Hematopoietic multipotent progenitor cell (in vitro differentiated cells): ENCODE results near the gene ABCB1. TPM values are rescaled to one million over a fixed set of nuclear protein-coding genes. Genes with fewer than 3 reads are reported as not detected.
"Not testable (repeated sequence)": the region's sequence is repeated elsewhere in the genome, so short reads cannot be mapped to it uniquely, and the experiment has no call there.

Source experiments
- DNase-seq, 3 donors: peaks; one replicate each; pipeline ENCODE4 v3.0.0-alpha.2; 2011 to 2015; ENCODE audit warnings: low read depth in 2 of 3, low spot score in 2 of 3
- total RNA-seq: library from RNA; depleted of rRNA; stranded (reverse); fragments of >200 nt; gene quantifications from one replicate; pipeline ENCODE4 v1.2.3, GENCODE V29; 2012

The ABCB1 gene
- total RNA-seq, 1 donor = 39.3 TPM

DNA sequence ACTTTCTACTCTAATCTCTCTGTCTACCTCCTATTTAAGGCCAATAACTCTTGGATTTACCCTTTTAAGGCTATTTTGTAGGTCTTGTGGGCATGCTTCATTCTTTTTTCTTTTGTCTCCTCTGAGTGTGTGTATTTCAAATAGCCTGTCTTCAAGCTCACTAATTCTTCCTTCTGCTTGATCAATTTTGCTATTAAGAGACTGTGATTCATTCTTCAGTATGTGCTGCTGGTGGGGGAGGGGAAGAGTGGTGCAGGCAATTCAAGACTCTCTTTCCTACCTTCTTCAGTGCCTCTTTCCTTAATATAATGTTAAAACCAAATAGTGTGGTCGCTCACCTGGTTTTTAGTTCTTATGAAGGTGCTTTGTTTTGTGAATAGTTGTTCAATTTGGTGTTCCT is 20.0 kb downstream of the ABCB1 start:
- no peak for DNase-seq

DNA sequence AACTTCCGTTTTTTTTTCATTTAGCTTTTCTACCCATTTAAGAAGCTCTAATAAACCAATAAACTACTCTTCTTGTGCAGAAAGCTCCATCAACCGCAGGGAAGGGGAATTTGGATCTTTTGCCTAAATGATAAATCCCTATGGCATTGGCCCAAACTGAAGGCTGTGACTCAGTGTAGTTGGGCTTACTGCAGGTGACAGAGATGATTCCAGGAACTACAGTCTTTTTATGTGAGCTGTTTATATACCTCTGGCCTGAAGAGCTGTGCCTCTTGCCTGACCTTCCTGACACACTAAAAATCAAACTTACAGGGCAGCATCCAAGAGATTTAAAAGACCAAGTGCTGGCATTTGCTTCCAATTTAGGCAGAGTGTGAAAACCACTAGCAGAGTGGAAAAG is 25.2 kb downstream of the ABCB1 start:
- DNase-seq = no peak

DNA sequence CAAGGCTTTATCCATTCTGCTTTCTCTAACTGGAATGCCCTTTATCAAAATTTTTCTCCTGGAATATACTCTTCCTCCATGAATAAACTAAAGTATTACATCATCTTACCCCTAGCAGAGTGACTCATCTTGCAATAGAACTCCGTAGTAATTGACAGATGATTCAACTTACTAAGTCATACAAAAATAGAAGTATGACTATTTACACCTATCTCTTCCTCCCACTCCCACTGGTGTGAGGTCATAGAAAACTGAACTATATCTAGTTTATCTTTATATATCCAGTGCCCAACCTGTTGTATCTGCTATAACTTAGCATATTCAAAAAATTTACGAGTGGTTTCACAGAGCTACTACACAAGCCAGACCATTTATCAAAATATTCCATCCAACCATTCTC is 26.1 kb downstream of the ABCB1 start:
- peak in 1 of 3 donors; percentile 9 for DNase-seq

DNA sequence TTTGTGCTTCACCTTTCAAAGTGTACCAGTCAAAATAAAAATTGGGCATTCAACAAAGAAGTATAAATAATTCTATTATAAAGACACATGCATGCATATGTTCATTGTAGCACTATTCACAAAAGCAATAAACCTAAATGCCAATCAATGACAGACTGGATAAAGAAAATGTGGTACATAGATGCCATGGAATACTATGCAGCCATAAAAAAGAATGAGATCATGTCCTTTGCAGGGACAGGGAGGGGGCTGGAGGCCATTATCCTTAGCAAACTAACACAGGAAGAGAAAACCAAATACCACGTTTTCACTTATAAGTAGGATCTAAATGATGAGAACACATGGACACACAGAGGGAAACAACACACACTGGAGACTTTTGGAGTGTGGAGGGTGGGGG is 28.2 kb downstream of the ABCB1 start:
- DNase-seq = not testable (repeated sequence)

DNA sequence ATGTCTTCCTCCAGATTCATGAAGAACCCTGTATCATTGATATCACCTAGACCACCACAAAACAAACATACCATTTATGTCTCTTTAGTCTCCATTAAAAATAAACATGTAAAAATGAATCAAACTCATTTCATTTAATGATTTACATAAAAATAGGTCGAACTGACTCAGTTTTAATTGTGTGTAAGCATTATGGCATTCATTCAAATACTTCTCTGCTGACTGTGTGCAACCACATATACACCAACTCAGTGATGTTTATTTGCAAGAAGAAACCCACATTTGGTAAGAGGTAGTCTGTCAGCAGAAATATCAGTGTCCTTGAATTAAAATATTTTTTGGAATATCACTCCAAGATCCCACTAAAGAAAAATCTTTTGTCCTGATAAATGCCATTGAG is 30.5 kb downstream of the ABCB1 start:
- DNase-seq = no peak

DNA sequence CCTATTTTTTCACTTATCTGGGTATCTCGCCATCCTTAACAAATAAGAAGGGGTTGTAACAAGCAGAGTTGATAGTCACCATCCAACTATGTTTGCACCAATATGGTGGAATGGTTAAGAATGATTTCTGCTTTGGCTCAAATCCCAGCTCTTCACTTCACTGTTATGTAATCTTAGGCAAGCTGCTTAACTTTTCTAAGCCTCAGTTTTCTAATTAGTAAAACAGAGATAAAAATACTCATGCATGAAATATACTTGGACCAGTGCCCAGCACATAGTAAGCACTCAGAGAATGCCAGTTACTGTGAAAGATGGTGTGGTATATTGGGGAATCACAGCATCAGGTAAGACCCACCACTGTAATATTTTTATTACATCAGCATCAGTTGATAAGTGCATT is 33.6 kb downstream of the ABCB1 start:
- DNase-seq = no peak

DNA sequence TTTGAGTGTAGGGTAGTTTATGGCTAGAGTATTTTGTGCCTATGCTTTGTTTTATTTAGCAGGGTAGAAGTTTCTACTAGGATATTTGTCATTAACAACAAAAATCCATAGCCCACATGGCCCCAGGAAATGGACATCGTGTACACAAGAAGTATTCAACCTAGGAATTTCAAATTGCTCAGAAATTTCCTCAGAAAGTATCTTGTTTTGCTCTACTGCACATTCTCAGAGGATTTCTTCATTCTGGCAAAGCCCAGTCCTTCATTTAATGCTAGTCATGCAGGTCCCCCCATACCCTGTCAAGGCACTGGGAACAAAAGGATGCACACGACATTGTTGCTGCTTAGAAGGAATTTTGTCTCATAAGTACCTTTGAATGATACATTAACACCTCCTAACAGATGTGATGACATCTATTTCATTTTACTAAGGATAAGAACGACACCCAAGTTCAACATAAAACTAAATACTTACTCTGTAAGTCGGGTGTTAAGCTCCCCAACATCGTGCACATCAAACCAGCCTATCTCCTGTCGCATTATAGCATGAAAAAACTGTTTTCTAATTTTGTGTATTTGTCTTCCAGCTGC is 34.3 kb downstream of the ABCB1 start:
- DNase-seq = no peak

DNA sequence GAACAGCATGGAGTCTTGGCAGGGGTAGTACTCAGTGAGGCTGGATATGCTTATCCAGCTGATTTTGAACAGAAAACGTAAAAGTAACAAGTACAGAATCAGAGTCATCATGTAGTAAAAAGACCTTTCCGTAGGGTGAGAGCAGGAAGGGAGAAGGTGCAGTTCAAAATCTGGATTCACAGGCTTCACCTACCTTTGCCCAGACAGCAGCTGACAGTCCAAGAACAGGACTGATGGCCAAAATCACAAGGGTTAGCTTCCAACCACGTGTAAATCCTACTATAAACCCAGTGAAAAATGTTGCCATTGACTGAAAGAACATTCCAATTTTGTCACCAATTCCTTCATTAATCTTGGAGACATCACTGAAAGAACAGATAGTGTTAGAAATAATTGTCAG is 34.8 kb downstream of the ABCB1 start:
- no peak for DNase-seq

DNA sequence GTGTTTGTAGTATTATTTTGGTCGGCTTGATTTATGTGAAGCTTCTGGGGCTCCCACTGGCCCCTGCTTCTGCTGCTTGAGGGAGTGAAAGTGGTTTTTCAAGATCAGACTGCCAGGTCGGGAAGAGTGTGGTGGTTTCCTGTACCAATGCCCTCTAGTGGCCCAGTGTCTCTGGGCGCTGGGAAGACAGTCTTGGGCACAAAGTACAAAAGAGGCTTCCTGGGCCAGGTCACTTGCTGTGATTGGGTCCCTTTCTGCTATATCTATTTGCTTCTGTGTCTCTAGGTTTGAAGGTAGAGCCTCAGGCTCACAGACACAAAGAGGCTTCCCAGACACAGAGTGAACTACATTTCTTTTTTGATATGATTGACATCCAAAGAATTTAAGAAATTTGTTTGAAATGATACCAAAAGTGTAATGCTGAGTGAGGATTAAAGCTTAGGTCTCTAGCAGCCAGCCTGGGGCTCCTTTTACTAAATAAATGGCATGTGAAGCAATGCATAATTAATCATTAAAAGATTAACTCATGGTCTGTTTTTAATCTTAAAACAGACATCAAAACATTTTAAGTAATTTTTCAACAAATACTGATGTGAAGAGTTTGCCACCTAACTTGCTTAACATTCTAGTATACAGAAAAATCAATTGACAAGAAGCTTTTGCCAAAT is 36.3 kb downstream of the ABCB1 start:
- DNase-seq = peak in 2 of 3 donors; percentile 45 to 63

DNA sequence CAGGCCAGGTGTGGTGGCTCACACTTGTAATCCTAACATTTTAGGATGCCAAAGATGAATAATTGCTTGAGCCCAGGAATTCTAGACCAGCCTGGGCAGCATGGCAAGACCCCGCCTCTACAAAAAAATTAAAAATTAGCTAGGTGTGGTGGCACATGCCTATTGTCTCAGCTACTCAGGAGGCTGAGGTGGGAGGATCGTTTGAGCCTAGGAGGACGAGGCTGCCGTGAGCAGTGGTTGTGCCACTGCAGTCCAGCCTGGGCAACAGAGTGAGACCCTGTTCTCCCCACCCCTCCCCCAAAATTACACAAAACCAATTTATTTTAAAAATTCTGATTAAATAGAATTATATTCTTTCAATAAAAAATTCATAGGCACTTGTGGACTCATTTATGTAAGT is 39.0 kb downstream of the ABCB1 start:
- DNase-seq = no peak

DNA sequence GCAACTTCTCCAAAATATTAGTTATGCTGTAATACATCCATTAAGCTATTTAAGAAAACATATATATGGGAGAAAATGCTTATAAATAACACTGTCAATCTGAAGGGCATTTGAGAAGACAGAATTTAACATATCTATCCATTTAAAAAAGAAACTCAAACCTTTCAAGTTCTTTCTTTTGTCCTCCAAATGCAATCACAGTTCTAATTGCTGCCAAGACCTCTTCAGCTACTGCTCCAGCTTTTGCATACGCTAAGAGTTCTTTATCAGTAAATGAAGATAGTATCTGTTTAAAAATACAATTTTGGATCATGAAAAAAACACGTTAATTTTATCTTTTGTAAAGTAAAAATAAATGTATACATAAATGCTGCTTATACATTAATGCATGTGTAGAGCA is 39.6 kb downstream of the ABCB1 start:
- DNase-seq = no peak

DNA sequence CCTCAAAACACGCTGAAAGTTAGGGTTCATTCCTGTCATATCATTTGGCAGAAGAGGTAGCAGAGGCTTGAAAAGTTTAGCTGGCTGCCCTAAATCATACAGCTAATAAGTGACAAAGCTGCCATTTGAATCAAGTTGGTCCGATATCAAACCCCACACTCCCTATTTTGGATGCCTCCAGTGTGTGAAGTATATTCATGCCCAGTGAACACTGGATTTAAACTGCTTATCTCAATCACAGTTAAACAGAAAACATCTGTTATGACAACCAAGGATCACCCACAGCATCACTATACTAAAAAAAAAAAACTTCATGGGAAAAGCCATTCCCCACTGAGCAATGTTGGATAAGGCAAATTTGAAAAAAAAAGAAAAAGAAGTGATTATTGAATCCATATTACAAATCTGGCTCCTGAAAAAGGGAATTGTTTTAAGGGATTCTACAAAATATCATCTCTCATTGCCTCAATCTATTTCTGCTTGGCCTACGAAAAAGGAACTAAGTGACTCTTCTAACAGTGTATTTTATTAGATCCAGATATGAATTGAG is 48.3 kb downstream of the ABCB1 start:
- no peak for DNase-seq

DNA sequence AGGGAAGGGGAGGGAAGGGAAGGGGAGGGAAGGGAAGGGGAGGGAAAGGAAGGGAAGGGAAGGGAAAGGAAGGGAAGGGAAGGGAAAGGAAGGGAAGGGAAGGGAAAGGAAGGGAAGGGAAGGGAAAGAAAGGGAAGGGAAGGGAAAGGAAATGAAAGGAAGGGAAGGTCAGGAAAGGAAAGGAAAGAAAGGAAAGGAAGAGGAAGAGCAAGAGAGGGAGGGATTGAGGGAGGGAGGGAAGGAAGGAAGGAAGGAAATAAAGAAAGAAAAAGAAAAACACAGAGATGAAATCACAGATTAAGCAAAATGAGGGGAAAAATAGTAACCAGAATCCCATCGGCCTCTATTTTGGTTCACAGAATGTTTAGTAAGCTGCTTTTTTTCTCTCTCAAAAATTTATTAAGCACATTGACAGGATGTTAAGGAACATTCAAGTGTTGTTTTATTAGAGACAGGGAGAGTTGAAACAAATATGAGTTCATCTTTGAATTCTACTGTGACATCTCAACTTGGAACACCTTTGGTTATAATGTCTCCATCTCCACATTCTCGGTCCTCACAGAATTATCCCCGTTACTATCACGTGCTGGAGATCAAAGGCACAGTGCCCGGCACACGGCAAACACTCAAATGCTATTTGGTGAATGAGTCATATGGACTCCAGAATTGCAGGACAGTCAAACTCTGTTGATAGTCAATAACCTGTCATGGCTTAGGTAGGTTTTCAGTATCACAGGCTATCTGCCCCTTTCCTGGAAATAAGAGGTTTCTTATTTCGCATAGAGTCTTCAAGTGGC is 52.4 kb downstream of the ABCB1 start:
- no peak for DNase-seq

DNA sequence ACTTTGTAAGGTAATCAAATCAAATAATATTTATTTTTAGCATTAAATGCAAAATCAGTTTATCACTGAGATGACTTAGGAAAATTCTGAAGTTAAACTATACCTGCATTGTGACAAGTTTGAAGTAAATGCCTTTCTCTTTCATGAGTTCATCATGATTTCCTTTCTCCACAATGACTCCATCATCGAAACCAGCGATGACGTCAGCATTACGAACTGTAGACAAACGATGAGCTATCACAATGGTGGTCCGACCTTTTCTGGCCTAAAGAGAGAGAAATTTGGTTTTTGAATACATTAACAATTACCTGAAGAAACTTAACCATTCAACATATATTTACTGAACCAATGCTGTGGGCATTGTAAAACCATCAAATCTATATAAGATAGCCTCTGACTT is 54.9 kb downstream of the ABCB1 start:
- DNase-seq = no peak

DNA sequence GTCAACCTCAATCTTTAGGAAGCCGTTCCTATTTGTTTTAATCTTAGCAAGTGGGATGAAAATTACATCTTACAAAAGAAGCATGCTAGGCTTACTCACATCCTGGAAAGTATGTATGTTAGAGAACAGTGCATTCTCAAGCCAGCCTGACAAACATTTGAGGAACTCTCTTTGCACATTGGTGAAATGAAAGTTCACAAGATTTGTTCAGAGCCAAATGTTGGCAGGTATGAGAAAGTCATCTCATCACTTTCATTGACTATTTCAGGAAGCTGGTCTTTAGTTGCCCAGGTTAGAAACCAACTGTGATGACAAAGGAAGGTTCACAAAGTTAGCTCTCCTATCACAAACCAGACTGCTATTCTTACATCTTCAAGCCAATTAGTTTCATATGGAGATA is 57.1 kb downstream of the ABCB1 start:
- DNase-seq = no peak

DNA sequence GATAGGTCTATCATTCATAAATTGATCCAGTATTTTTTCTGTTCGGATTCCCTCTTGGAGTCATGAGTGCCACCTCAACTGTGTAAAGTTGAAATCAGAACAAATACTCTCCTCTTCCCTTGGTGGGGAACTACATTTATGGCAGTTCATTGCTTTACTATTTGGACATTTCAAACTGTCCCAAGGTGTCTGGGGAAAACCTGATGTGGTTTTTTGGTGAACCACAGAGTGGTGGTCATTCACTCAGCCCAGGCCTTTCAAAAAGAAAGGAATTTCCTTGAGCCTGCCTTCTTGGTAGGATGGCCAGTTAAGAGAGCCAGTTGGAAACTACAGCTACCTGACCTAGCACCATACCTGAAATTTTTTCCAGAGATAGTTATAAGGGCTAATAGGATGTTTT is 59.0 kb downstream of the ABCB1 start:
- no peak for DNase-seq

DNA sequence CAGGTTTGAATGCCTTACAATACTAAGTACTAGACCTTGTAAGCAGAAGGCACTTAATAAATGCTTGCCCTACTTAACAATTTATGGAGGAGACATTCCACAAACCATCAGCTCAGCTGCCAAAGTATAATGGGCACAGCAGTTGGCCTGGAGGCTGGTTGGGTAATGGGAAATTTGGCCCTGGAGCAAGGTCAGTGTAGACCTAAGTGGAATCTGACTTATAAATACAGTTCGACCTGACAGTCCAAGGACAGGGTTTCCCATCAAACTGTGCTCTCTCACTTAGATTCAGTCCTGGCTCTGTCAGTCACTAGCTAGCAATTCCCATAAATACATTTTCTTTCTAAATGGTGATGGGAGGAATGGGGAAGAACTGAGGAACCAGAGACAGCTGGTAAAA is 62.6 kb downstream of the ABCB1 start:
- no peak for DNase-seq

DNA sequence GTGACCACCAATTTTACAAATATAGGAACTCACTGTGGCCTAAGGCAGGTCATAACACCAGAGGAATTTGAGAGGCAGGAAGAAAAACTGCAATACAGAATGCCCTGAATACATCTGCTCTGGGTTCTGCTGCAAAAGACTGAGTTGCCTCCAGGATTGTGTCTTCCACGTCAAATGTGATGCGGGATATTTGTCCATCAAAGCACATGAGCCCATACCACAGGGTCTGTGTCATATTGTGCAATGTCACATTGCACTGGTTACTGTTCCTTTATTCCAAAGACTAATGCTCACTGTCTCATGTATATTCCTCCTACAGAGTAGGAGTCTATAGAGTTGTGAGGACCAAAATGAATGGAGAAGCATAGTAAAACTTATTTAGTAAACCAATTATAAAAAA is 66.6 kb downstream of the ABCB1 start:
- no peak for DNase-seq

DNA sequence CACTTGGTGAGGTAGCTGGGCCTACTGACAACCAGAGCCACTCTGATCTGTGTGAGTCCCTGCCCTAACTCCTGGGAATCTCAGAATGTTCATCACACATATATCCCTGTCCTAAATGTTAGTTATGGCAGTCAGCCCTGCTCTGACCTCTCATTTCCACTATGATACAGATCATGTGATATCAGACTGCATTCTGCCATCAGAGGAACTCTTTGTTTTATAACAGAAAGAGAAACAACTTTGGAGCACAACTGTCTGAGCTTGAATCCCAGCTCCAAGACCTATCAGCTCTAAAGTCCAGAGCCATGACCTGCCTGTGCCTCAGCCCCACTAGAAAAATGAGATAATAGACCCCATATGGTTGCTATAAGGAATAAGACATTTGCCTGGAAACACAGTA is 70.6 kb downstream of the ABCB1 start:
- no peak for DNase-seq

DNA sequence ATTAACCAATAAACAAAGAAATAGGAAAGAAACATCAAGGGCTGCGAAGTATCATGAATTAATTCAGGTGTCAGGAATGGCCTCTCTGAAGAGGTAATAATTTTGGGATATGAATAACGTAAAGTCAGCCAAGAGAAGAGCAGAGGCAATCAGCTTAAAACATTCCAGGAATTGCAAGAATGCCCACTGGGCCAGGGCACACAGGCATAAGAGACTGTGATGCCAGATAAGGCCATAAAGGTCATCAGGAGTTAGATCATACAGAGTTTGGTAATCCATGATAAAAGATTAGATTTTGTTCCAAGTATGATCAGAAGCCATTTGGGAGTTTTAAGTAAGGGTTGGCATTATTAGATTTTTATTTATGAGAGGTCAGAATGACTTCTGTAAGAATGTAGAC is 72.0 kb downstream of the ABCB1 start:
- DNase-seq = no peak

DNA sequence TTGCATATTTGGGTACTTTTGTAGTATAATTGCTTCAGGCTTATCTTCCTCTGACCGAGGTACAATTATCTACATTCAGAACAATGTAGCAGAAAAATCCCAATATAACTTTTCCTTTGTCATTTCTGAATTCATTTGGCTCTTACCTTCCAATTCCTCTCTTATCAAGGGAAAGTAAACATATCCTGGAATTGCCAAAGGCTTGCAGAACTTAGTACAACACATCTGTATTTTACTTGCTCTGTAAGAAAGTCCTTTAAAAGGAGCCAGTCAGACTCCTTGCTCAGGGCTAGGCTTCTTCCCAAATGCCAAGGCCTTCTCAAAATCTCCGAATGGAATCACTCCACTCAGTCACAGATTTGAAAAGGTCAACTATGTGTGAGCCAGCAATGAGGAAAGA is 81.9 kb downstream of the ABCB1 start:
- no peak for DNase-seq

DNA sequence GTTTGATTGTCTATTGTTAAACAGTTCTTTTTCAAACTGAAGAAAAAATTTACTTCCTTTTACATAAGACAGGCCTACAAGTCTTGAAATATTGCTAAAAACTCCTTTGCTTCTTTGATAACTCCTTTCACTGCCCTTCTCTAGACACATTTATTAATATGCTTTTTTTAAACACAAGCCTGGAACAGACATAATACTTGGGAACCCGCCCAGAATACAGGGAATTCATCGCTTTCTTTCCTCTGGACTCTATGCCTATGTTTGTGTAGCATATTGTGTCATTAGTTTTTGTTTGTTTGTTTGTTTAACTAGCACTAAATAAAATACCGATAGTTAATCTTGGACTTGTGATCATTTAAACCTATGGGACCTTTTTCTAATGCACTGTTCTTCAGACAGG is 82.8 kb downstream of the ABCB1 start:
- no peak for DNase-seq
